Right lobe of liver (tissue), 6 donors: ENCODE results near the gene KIFC3. TPM values are rescaled to one million over a fixed set of nuclear protein-coding genes. Genes with fewer than 3 reads are reported as not detected.

Experiments
- ATAC-seq, 4 donors: fragments of 200-7000 bp; cut with Tn5 transposase; one replicate each; pipeline ENCODE4 v1.9.1; 2020; ENCODE audit warnings: mild to moderate bottlenecking in 4 of 4, moderate library complexity in 4 of 4
- DNase-seq, 3 donors: peaks; one replicate each; pipeline ENCODE4 v3.0.0-alpha.2; 2020
- H3K27ac ChIP-seq, 3 donors: fragments of 200-600 bp; one replicate each; pipeline ENCODE4 v1.8.0; 2022
- H3K27me3 ChIP-seq, 2 donors: fragments of 200-600 bp; one replicate each; pipeline ENCODE4 v1.8.0; 2022
- H3K36me3 ChIP-seq, 4 donors: fragments of 200-600 bp; sonication (generic) in 1 of 4; one replicate each; pipeline versions ENCODE4 v1.5.1 to v1.8.0; 2017 to 2022; ENCODE audit warnings: control low read depth in 1 of 4
- H3K4me1 ChIP-seq, 4 donors: fragments of 200-600 bp; sonication (generic) in 1 of 4; one replicate each; pipeline versions ENCODE4 v1.5.1 to v1.8.0; 2017 to 2022; ENCODE audit warnings: control low read depth in 1 of 4
- H3K4me3 ChIP-seq, 3 donors: fragments of 200-600 bp; one replicate each; pipeline ENCODE4 v1.8.0; 2022
- H3K9me3 ChIP-seq, 4 donors: fragments of 200-600 bp; sonication (generic) in 1 of 4; one replicate each; pipeline versions ENCODE4 v1.5.1 to v1.8.0; 2017 to 2022; ENCODE audit warnings: control low read depth in 1 of 4
- POLR2A ChIP-seq: fragments of 450-650 bp; IDR thresholded peaks from one replicate; pipeline ENCODE4 v1.6.1; 2017; ENCODE audit warnings: antibody characterized with exemption, mild to moderate bottlenecking
- WGBS: methylation state at CpG from one replicate; pipeline ENCODE4 v1.1.6; 2018; ENCODE audit warnings: low coverage, low lambda C conversion rate; ENCODE audit not compliant: insufficient coverage; ENCODE audit errors: missing lambda C conversion rate; 5-methylcytosine and 5-hydroxymethylcytosine counted together
- intact Hi-C, 2 donors: fragments of 100-400 bp; cut with DNase I; formaldehyde crosslinking; loops; one replicate each; pipeline versions ENCODE4 v1.11.2 to v1.14.1; 2022
- total RNA-seq, 6 experiments: library from RNA; depleted of rRNA in 2 of 6; stranded (reverse); fragments of >200 nt in 2 of 6; fragmentation: NEBNext Ultra II Directional in 3 of 6; extraction: Animal tissue kit (Norgen Biotek cat#: 25700) in 3 of 6; gene quantifications; one replicate each; pipeline versions ENCODE4 v1.1.0 to v1.2.4, GENCODE V29; 2016 to 2023
- TF ChIP-seq, protein P1 (sequence below), 4 donors: fragments of 200-600 bp in 3 of 4; fragments of 450-650 bp in 1 of 4; IDR thresholded peaks; one replicate each; pipeline versions ENCODE4 v1.5.1 to v1.8.0; 2016 to 2022; ENCODE audit warnings: antibody characterized with exemption in 4 of 4, mild to moderate bottlenecking in 2 of 4
- donor health status: DM: no; HTN: yes; CAD: no.
- donor health status: DM: no; HTN: no; CAD: no.
- donor health status: DM: no; HTN: no; CAD: no.
- donor health status: DM: no; HTN: yes; CAD: no.
- donor health status: DM: no; HTN: yes; CAD: no.

The KIFC3 gene
- total RNA-seq, 6 experiments from 2014 or later: 20.3 to 88.9 (median 46.4) TPM

DNA sequence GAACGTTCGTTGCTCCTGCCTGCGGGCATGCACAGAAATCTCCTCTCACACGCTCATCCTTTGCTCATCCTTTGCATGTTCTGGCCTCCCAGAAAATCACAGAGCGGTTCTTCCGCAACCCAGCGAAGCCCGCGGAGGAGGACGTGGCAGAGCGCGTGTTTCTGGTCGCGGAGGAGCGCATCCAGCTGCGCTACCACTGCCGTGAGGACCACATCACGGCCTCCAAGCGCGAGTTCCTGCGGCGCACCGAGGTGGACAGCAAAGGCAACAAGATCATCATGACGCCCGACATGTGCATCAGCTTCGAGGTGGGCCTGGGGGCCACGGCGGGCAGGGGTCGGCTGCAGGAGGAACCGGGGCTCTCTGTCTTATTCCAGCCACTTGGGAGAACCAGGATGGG, 76.3 kb downstream of the KIFC3 start:
- Histone ChIP-seq H3K9me3 (no peaks in the 10 kb centered on the region), H3K4me1 (no peaks in the 10 kb centered on the region), H3K36me3 (no peaks in the 10 kb centered on the region), H3K27ac (no peak overlapping the region), H3K27me3 (no peaks in the 10 kb centered on the region), H3K4me3 (no peak overlapping the region)
- intact Hi-C loops: loop anchor here in 1 of 2 donors (5.0 kb wide), 1 partner anchor 74 kb away; no protein-coding TSS in a partner anchor
- no peak for DNase-seq
- ATAC-seq: no peak
- 95% methylated on average over 17 of the region's 30 CpGs for WGBS
- TF ChIP-seq POLR2A: no peak
- TF ChIP-seq, protein P1, sequence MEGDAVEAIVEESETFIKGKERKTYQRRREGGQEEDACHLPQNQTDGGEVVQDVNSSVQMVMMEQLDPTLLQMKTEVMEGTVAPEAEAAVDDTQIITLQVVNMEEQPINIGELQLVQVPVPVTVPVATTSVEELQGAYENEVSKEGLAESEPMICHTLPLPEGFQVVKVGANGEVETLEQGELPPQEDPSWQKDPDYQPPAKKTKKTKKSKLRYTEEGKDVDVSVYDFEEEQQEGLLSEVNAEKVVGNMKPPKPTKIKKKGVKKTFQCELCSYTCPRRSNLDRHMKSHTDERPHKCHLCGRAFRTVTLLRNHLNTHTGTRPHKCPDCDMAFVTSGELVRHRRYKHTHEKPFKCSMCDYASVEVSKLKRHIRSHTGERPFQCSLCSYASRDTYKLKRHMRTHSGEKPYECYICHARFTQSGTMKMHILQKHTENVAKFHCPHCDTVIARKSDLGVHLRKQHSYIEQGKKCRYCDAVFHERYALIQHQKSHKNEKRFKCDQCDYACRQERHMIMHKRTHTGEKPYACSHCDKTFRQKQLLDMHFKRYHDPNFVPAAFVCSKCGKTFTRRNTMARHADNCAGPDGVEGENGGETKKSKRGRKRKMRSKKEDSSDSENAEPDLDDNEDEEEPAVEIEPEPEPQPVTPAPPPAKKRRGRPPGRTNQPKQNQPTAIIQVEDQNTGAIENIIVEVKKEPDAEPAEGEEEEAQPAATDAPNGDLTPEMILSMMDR (IDR thresholded peaks at IDR 0.05): no peak

DNA sequence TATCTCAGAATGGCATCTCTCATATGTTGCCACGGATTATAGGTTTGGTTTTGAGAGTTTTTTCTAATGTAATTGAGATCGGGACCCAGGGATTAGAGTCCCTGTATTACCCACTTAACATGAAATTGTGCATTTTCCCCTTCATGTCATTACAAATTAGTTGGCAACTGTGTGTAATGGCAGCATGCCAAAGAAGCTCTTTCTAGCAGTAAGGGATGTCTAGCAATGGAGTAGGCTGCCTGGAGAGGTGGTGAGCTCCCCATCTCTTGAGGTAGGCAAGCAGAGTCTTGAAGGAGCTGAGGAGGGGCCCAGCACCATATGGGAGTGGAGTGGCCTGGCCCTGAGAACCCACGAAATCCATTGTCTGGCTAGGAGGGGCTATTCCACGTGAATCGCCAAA, 76.7 kb downstream of the KIFC3 start:
- ATAC-seq: no peak
- Histone ChIP-seq H3K9me3 (no peaks in the 10 kb centered on the region), H3K4me3 (no peak overlapping the region), H3K4me1 (no peaks in the 10 kb centered on the region), H3K36me3 (no peaks in the 10 kb centered on the region), H3K27ac (no peak overlapping the region), H3K27me3 (no peaks in the 10 kb centered on the region)
- intact Hi-C loops: loop anchor here in 1 of 2 donors (5.0 kb wide), 1 partner anchor 73 kb away; no protein-coding TSS in a partner anchor
- no peak for DNase-seq
- no peak for TF ChIP-seq POLR2A
- TF ChIP-seq, protein P1 (IDR thresholded peaks at IDR 0.05): no peak
- WGBS: 65% methylated on average over 2 of the region's 5 CpGs

DNA sequence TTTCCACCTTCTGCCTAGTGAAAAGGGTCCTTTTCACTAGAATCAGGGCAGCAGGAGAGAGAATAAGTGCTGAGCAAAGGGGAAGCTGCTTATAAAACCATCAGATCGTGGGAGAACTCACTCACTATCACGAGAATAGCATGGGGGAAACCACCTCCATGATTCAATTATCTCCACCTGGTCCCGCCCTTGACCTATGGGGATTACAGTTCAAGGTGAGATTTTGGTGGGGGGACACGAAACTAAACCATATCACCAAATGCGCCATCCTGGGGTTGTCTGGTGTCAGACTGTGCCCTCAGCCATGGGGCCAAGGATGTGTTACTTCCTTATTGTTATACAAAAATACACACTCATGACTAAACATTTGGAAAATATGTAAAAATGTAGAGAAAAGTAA, 77.1 kb downstream of the KIFC3 start:
- TF ChIP-seq, protein P1 (IDR thresholded peaks at IDR 0.05): no peak
- TF ChIP-seq POLR2A: no peak
- Histone ChIP-seq H3K4me3 (no peak overlapping the region), H3K4me1 (no peaks in the 10 kb centered on the region), H3K27me3 (no peaks in the 10 kb centered on the region), H3K27ac (no peak overlapping the region), H3K36me3 (no peaks in the 10 kb centered on the region), H3K9me3 (no peaks in the 10 kb centered on the region)
- ATAC-seq (no peak), DNase-seq (no peak)
- WGBS: 76% methylated on average over 5 of the region's 5 CpGs
- intact Hi-C loops: loop anchor here in 1 of 2 donors (5.0 kb wide), 1 partner anchor 73 kb away; no protein-coding TSS in a partner anchor

DNA sequence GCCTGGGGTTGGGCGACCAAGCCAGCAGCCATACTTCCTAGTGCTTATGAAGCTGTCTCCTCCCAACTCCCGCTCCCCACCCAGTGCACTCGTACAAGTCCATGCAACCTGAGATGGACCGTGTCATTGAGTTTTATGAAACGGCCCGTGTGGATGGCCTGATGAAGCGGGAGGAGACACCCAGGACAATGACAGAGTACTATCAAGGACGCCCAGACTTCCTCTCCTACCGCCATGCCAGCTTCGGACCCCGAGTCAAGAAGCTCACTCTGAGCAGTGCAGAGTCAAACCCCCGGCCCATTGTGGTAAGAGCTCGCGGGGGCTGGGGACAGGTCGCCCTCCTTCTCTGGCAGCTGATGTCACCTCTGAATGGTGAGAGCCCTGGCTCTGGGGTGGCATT, 77.8 kb downstream of the KIFC3 start:
- no peak overlapping the region for H3K27ac ChIP-seq
- no peaks in the 10 kb centered on the region for H3K4me1 ChIP-seq
- TF ChIP-seq POLR2A: no peak
- TF ChIP-seq, protein P1 (IDR thresholded peaks at IDR 0.05): no peak
- intact Hi-C loops: loop anchor here (5.0 kb wide), 3 partner anchors 72 to 147 kb away; no protein-coding TSS in a partner anchor
- DNase-seq (no peak), ATAC-seq (no peak)
- no peak overlapping the region for H3K4me3 ChIP-seq
- no peaks in the 10 kb centered on the region for H3K9me3 ChIP-seq
- no peaks in the 10 kb centered on the region for H3K27me3 ChIP-seq
- WGBS: 90% methylated on average over 7 of the region's 15 CpGs
- H3K36me3 ChIP-seq: no peaks in the 10 kb centered on the region
